HuH-7 (cell line): ENCODE data around the gene CBLB.

Experiments
- DNase-seq: peaks from one replicate; pipeline ENCODE4 v3.0.0; 2011; ENCODE audit warnings: low spot score

The CBLB gene

DNA sequence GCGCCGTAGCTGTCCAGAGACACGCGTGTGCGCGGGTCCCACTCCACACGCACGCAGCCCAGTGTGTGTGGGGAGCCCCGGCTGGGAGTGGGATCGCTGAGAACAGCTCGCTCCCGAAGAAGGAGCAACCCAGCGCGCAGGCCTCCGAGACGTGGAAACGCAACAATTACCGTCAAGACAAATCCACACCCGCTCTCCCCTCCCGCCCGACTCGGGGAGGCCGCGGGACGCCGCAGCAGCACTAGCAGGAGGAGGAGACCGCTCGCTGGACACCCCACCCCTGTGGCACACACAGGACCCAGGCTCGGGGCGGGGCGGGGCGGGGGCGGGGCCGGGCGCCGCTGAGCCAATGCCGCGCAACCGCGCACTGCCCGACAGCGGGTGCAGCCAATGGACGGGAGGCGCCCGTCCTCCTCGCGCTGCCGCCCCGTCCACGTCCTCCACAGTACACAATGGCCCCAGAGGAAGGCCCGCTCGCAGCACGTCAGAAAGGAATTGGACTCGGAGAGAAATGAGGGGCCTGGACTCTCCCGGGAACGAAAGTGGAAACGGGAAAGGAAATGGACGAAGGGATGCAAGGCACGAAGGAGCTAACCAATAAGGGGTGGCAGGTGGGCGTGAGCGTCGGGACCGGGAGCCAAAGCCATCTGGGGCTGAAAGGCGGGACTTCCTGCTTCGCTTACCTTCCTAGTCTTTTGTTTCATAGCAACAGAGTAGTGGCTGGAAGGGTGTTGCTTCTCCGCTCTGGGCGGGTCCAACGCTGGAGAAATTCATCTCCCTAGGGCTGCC, at the start of gene CBLB:
CBLB (minus strand) TSS at position 271 of the 789 bp plus-strand sequence. CDS start 1,435 bp downstream, outside the sequence.
- peak; percentile 95 for DNase-seq

- DNase-seq, result no peak
These were observed 48.0 kb upstream of the CBLB start for GRCh38 chr3:105916767-105917166.

- DNase-seq, result no peak
These were observed 46.7 kb upstream of the CBLB start for GRCh38 chr3:105915524-105915923.

GRCh38 chr3:105913616-105914015, 44.8 kb upstream of the CBLB start:
- no peak for DNase-seq

DNA sequence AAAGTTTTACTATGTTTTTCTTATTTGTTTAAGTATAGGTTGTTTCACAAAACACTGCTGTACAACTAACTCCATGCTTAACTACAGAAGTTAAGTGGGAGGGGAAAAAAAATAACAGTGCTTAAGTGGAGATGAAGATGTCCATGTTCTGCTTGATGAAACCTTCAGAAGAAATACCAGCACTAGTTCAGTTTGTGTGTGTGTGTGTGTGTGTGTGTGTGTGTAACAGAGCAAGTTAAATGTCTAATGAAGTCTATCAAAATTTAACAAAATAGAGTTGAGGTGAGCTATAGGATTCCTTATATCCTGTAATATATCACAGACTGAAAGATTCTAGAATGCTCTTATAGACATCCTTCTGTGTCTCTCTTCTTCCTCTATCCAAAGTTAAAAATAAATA, 44.1 kb upstream of the CBLB start:
- no peak for DNase-seq

GRCh38 chr3:105911496-105911895, 42.7 kb upstream of the CBLB start:
- no peak for DNase-seq

DNA sequence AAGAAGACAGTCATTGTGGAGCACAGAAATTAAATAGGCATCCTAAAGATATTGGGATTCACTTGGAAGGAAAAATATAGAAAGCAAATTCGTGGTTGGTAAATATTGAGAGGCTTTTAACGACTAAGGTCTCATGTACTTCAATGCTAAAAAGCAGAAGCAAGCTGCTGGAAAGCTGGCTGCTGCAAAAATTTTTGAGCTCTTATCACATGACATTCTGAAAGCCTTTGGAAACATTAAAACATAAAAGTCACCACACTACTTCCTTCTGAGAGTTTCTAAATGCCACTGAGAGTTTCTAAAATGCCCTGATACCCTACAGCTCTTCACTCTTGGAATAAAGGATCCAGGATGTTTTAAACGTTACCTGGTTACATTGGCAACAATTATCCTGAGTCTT, 39.0 kb upstream of the CBLB start:
- no peak for DNase-seq

DNA sequence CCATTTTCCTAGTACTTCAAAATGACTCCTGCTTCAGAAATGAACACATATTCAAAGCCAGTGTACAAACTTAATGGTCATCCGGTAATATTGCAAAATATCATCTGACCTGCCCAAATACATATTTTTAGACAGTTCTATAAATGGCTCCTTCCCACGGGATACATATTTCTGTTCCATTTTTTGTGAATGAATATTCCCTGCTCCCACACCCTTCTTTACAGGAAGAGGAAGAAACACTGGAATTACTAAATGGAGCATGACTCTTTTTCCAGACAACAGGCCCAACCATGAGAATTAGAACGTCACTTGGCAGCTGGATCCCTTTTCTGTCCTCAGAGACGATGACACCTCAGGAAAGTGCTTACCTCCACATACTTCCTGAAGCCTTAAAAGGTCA, 38.0 kb upstream of the CBLB start:
- no peak for DNase-seq

DNA sequence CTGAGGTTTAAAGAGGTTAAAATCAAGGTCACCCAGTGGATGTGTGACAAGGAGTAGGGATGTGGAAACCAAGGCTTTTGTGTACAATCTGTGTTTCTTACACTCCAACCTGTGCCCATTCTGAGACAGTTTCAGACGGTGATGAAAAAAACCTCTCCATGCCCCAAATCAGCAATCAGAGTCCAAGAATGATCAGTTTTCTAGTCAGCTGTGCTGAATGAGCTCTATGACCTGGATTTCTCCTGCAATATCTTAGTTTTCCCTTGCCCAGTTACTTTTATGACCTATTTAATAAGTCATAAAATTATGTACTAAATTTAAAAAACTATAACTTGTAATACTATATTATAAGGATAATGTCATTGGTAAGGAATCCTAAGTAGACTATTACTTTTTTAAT, 37.5 kb upstream of the CBLB start:
- DNase-seq, result no peak

DNA sequence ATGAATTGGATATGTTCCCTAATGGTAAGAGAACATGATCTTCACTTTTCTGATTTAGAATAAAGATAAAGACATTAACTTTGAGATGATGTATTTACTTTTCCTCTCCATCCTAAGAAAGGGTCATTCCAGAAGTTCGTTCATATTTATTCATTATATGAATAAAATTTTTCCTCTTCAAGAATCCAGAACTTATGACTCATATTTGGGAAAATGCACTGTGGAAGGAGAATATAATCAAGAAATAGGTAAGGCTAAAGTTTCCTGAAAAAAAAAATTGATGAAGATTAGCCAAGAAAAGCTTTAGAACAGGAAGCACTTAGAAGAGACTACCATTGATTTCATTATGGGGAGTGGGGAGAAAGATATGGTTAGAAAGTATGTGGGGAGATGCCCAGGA, 36.5 kb upstream of the CBLB start:
- DNase-seq, result no peak

- DNase-seq, result no peak
These were observed 36.0 kb upstream of the CBLB start for GRCh38 chr3:105904678-105905284.

DNA sequence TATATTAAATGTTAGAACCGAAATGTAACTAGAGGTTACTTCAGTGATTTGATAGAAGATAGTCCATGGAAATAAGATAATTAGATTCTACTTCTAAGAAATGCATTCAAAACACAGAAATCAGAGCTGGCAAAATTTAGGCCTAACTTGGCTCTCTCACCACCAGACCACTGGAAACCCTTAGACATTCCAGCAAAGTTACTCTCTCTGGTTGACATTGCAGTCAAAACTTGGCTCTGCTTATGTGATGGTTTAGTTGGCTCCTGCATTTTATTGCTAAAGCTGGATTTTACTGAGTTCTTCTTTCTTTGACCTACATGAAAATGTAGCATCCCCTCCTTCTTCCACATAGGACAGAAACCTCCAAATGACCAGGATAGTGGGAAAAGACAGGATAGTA, 35.4 kb upstream of the CBLB start:
- DNase-seq, result no peak

- no peak for DNase-seq
These were observed 30.7 kb upstream of the CBLB start for GRCh38 chr3:105899516-105899915.

DNA sequence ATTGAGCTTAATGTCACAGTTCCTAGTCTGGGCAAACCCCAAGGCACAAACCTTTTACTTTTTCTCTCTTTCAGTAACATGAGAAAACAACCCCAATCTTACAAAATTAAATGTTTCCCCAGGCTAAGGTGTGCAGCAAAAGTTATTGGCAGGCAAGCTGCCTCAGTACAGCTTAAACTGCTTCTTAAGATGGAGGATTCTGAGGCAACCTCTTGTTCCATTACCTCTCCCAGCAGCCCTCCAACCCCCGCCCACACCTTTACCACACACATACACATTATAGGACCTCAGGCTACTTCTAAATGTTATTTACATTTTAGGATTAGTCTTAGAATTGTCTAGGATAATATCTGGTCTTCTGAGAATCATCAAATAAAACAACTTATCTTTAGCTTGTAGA, 22.3 kb upstream of the CBLB start:
- no peak for DNase-seq

DNA sequence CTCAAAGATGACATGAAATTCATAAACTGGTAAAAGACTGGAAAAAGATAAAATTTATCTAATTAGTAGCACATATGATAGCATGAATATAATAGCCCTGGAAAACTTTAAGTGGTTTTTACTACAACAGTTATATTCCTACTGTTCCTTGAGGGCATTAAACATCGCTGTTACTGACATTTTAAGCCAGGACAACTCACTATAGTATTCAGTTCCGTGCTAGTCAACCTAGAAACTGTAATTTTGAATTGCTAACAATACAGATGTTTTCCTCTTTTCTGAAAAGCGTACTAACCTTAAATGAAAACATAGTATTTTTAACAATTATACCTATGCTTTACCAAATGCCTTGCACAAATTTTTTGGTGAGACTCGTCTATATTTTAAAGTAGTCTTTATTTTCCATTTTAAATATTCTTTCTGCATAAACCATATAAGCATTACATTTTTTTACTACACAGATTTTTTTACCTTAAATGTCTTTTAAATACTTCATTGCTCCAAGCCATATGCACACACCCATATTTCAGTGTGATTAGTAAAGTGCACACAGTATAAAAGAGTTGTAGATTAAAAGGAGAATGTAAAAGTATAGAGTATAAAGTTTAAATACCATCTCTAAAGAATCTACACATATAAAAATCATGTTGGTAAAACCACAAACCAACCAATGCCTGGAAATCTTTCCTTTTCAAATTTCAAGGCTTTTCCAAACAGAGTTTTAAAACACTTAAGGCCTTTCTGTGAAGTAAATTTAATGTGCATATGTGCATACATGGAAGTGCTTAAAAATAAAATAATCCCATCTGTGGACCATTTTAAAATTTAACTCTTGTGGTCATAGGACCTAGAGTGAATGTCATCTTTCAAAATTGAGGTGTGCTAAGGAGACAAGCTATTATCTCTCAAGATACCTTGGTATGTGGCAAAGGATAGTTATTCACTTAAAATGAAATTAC, 20.1 kb upstream of the CBLB start:
- no peak for DNase-seq

GRCh38 chr3:105885256-105885655, 16.4 kb upstream of the CBLB start:
- DNase-seq, result no peak

- DNase-seq, result no peak
These were observed 15.1 kb upstream of the CBLB start for GRCh38 chr3:105883798-105884377.

- no peak for DNase-seq
These were observed 12.0 kb upstream of the CBLB start for GRCh38 chr3:105880681-105881290.

GRCh38 chr3:105878061-105878460, 9.2 kb upstream of the CBLB start:
- DNase-seq, result no peak

GRCh38 chr3:105877336-105877910, 8.6 kb upstream of the CBLB start:
- no peak for DNase-seq

DNA sequence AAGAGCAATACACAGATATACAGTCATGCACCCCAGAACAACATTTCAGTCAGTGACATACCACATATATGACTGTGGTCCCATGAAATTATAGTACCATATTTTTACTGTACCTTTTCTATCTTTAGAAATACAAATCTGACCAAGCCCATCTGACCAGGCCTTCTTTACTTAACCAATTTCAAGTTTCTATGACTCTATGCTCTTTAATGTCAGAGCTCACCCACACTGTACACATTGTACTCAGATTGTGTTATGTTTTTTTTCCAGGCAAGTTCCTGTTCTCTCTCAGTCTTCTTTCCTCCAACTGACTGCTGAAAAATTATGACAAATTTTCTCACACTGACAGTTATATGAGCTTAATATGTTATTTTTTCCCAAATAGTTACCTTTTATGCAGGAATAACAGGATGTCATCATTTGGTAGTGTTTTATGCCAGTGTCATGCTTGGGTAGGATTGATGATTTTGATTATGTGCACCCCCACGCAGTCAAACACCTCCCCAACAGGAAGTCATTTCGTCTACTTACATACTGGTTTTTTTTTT, 8.0 kb upstream of the CBLB start:
- DNase-seq, result no peak
